Glomerular visceral epithelial cell (primary cell): ENCODE data around the gene REV3L.
"Not testable (repeated sequence)": the region's sequence is repeated elsewhere in the genome, so short reads cannot be mapped to it uniquely, and the experiment has no call there.

Experiments used
- DNase-seq: peaks from one replicate; pipeline ENCODE4 v3.0.0-alpha.2; 2016; ENCODE audit errors: extremely low spot score

REV3L gene

DNA sequence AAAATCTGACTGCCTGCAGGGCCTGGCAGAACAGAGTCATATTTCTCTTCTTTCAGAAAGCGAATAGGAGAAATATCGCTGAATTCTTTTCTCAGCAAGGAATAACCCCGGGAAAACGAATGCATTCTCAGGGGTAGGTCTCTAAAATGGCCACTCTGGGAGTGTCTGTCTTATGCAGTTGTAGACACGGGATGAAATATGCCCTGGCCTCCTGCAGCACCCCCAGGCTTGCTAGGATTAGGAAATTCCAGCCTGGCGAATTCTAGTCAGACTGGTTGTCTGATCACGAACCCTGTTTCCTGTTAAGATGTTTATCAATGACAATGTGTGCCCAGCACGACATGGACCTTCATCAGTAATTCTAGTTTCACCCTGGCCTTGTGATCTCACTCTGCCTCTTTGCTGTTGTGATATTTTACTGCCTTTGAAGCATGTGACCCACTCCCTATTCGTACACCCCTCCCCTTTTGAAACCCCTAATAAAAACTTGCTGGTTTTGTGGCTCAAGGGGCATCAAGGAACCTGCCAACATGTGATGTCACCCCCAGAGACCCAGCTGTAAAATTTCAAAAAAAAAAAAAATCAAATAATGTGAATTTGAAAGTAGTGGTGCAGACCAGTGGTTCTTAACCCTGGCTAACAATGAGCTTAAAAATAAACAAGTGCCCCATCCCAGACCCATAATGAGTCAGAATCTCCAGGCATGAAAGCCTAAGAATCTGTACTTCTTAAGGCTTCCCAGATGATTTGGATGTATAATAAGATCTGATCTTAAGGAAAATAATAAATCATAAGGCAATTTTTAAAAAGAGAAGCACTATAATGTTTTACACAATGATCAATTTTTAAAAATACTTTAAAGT lies 181.8 kb downstream of the REV3L start:
- DNase-seq = peak; percentile 43

GRCh38 chr6:111297776-111298175 lies 185.2 kb downstream of the REV3L start:
- no peak for DNase-seq

DNA sequence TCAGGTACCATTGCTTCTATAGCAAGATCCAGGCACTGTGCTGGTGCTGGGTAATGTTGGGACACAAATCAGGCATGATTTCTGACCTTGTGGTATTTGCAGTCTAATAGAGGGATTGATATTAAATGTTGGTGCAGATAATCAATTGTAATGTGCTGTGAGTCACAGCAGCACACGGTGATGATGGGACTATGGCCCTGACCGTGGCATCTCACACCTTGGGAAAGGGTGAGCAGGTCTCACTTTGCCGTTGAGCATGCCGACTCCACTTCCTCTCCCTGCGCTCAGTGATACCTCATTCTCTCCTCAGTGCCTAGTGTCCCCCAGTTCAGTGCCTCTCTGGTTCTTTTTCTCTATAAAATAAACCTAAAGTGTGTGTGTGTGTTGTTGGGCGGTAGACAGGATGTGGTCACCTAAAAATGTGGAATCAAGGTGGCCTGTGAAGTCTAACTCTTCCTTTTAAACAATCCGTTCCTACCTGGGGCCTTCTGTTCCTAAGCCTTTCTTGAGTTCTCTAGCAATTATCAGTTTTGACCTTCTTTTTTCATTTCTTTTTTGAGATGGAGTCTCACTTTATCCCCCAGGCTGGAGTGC lies 188.5 kb downstream of the REV3L start:
- DNase-seq = no peak

GRCh38 chr6:111291336-111292259 lies 191.4 kb downstream of the REV3L start:
- no peak for DNase-seq

DNA sequence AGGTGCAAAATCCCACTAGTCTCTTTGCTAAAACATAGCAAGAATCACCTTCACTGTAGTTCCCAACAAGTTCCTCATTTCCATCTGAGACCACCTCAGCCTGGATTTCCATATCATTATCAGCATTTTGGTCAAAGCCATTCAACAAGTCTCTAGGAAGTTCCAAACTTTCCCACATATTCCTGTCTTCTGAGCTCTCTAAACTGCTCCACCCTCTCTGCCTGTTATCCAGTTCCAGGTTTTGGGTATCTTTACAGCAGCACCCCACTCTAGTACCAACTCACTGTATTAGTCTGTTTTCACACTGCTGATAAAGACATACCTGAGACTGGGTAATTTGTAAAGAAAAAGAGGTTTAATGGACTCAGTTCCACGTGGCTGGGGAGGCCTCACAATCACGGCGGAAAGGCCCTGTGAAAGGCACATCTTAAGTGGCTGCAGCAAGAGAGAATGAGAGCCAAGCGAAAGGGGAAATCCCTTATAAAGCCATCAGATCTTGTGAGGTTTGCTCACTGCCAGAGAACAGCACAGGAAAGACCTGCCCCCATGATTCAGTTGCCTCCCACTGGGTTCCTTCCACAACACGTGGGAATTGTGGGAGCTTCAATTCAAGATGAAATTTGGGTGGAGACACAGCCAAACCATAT lies 192.2 kb downstream of the REV3L start:
- DNase-seq = peak; percentile 41

DNA sequence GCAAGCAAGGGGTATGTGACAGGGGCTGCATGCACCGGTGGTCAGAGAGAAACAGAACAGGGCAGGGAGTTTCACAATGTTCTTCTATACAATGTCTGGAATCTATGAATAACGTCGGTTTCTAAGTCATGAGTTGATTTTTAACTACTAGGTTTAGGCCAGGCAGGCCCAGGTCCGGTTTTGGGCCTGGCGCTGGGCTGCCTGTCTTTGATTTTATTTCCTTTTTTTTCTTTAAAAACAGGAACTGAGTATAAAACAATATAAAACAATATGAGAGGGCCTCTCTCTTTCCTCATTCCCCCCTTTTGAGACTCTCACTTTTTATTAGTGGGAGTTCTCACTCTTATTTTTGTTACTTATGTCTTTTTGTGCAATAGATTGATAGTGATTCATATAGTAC lies 198.7 kb downstream of the REV3L start:
- not testable (repeated sequence) for DNase-seq

DNA sequence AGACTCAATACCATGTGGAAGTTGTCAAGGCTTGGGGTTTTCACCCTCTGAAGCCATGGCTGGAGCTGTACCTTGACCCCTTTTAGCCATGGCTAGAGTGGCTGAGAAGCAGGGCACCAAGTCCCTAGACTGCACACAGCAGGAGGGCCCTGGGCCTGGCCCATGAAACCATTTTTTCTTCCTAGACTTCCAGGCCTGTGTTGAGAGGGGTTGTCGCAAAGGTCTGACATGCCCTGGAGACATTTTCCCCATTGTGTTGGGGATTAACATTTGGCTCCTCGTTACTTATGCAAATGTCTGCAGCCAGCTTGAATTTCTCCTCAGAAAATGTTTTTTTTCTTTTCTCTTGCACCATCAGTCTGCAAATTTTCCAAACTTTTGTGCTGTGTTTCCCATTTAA lies 199.3 kb downstream of the REV3L start:
- no peak for DNase-seq

DNA sequence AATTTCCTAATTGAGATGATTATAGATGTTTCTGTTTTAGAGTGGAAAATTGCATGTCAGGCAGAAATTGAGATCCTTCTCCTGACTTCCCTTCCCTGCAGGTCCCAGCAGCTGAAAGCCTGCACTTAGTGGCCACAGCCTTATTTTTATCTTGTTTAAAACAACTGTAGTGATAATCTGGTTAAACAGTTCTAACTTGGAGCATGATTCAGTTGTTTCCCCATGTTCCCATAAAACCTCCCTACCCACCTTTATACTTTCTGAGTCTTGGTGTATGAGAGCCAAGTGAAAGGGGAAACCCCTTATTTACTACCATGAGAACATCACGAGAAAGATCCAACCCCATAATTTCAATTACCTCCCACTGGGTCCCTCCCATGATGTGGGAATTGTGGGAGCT lies 200.5 kb downstream of the REV3L start:
- no peak for DNase-seq

DNA sequence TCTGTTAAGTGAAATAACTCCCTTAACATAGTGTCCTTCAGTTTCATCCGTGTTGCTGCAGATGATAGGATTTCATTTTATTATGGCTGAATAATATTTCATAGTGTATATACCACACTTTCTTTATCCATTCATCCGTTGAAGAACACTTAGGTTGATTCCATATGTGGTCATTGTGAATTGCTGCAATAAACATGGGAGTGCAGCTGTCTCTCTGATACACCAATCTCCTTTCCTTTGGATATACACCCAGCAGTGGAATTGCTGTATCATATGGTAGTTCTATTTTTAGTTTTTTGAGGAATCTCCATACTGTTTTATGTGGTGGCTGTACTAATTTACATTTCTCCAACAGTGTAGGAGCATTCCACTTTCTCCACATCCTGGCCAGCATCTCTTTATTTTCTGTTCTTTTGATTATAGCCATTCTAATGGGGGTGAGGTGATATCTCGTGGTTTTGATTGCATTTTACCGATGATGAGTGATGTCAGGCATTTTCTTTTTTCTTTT lies 202.5 kb downstream of the REV3L start:
- no peak for DNase-seq

DNA sequence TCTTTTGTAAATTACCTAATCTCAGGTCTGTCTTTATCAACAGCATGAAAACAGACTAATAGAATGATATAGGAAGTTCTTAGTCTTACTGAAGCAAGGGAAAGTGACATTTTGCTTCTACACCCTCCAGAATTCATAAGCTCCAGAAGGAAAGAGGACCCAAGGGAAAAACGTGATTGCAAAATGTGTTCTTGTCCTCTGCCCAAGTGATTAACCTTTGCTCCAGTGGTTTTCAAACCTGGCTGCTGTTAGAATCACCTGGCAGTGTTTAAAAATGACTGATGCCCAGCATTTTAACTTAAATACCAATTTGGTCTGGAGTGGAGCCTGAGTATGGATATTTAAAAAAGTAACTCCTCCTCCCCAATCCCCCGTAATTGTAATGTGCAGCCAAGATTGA lies 204.3 kb downstream of the REV3L start:
- DNase-seq = no peak

- DNase-seq = no peak
Measured at GRCh38 chr6:111277819-111278218, 205.2 kb downstream of the REV3L start.

GRCh38 chr6:111276736-111277135 lies 206.3 kb downstream of the REV3L start:
- no peak for DNase-seq

DNA sequence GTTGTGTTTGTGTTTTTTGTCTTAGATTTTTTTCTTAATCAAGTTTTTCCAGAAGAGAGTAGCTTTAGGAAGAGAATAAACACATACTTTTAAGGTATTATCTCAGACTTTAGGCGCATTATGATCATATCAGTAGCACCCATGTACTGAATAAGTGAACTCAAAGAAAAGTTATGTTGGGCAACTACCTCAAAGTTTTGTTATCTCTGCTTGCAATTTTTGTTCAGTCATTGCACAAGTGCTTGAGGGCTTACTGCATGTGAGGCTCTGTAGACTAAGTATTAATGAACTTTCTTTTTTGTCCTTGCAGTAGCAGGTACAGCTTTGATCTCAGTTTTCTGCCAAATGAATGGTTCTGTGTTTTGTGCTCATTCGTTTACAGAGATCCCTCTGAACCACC lies 206.7 kb downstream of the REV3L start:
- DNase-seq = no peak

DNA sequence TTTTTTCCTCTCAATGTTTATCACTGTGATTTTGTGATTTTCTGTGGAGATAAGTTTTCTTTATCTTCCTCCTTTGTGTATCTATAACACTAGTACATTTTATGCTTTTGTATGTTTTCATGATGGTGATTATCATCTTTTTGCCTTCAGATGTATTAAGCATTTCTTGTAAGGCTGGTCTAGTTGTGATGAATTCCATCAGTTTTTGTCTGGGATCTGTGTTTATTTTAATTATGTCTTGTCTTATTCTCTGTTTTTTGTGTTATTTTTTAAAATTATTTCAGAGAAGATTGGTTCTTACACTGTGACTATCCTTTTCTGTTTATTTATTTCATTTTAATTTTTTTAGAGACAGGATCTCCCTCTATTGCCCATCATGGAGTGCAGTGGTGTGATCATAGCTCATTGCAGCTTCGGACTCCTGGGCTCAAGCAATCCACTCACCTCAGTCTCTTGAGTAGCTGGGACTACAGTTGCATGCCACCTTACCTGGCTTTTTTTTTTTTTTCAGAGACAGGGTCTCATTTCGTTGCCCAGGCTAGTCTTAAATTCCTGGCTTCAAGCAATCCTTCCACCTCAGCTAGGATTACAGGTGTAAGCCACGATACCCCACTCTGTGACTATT lies 208.3 kb downstream of the REV3L start:
- DNase-seq = no peak

GRCh38 chr6:111270121-111270520 lies 212.9 kb downstream of the REV3L start:
- no peak for DNase-seq

- no peak for DNase-seq
Measured at GRCh38 chr6:111269401-111269970, 213.5 kb downstream of the REV3L start.

DNA sequence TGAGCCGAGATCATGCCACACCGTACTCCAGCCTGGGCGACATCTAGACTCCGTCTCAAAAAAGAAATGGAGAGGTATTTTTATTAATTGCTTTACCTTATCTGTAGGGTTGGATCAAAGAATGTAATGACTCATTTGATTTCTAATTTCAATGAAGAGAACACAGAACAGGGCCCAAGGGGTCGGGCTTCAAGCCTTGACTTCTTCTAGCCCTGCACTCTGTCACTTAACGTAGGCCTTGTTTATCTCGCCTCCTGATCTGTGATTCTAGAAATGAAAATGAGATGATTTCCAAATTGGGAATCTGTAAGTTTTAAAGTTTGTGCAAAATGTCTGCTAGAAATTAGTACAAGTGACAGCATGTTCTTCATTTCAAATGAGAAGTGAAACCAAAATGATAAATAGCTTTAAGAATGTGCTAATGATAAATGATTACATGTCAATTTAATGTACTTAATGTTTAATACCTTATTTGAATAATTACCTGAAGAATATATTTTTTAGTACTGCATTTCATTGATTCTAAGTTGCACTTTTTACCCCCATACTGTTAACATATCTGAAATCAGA lies 215.2 kb downstream of the REV3L start:
- DNase-seq = no peak

DNA sequence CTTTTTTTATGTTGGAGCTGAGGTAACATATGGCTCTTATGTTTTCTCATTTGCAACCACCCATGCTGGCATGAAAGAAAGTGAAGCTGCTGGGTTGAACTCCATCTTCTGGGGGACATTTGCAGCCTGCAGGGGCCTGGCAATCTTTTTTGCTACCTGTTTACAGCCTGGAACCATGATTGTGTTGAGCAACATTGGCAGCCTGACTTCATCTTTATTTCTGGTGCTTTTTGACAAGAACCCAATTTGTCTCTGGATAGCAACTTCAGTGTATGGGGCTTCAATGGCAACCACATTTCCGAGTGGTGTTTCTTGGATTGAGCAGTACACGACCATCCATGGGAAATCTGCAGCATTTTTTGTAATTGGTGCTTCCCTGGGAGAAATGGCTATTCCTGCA lies 216.7 kb downstream of the REV3L start:
- no peak for DNase-seq

DNA sequence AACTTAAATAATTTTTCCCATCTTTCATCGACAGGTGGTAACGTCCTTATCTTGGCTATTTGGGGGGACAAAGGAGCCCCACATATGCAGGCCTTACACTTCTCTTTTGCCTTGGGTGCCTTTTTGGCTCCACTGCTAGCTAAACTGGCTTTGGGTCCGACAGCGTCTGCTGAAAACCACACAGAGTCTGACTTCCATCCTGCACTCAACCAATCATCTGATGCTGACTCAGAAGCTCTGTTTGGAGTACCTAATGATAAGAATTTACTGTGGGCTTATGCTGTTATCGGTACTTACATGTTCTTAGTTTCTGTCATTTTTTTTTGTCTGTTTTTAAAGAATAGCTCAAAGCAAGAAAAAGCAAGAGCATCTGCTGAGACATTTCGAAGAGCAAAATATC lies 217.2 kb downstream of the REV3L start:
- no peak for DNase-seq

- DNase-seq = peak; percentile 58
Measured at GRCh38 chr6:111263837-111264236, 219.2 kb downstream of the REV3L start.
